Measurements from ENCODE around the gene BABAM2.

- TF ChIP-seq CTCF (IDR thresholded peaks at IDR 0.05): no peak
- no peak for TF ChIP-seq POLR2A (IDR thresholded peaks at IDR 0.05)
Measured at GRCh38 chr2:28000287-28000686, 109.8 kb downstream of the BABAM2 start.
